Common myeloid progenitor, CD34-positive (primary cell): ENCODE measurements around the gene KDM4C.
A peak's percentile ranks its signal among the peaks of the same experiment; 100 is the strongest.

Experiments used
- CTCF ChIA-PET: fragments of 350-600 bp; sonication (Branson Sonifier 250); formaldehyde crosslinking; loops from one replicate; lab custom pipeline; 2021; ENCODE audit warnings: antibody characterized with exemption; lab: Charles Lee
- POLR2A ChIA-PET: fragments of 350-600 bp; sonication (Branson Sonifier 250); formaldehyde crosslinking; loops from one replicate; lab custom pipeline; 2021; ENCODE audit warnings: antibody characterized with exemption; lab: Charles Lee
- DNase-seq, 3 donors: peaks; one replicate each; pipeline versions ENCODE4 v3.0.0 to v3.0.0-alpha.2; 2013
- H3K27ac ChIP-seq, 2 experiments: 1 replicate in 1 of 2; 2 replicates in 1 of 2; pipeline ENCODE4 v1.7.0; 2013; ENCODE audit warnings: inconsistent platforms in 2 of 2, low read length in 2 of 2, mild to moderate bottlenecking in 2 of 2, low read depth in 1 of 2, moderate library complexity in 1 of 2; ENCODE audit not compliant: severe bottlenecking in 2 of 2, insufficient read depth in 1 of 2, poor library complexity in 1 of 2
- H3K27me3 ChIP-seq, 5 experiments: replicated peaks in 2 of 5; 1 replicate in 3 of 5; 2 replicates in 2 of 5; pipeline versions ENCODE4 v1.6.1 to v1.7.0; 2013; ENCODE audit warnings: low read length in 4 of 5, mild to moderate bottlenecking in 2 of 5, moderate library complexity in 2 of 5, inconsistent platforms in 1 of 5; ENCODE audit not compliant: insufficient read depth in 5 of 5, control insufficient read depth in 4 of 5
- H3K36me3 ChIP-seq, 4 experiments: 1 replicate in 2 of 4; 2 replicates in 2 of 4; pipeline versions ENCODE4 v1.6.1 to v1.7.0; 2013; ENCODE audit warnings: low read length in 3 of 4, control low read depth in 1 of 4, mild to moderate bottlenecking in 1 of 4; ENCODE audit not compliant: control insufficient read depth in 4 of 4, insufficient read depth in 4 of 4
- H3K4me1 ChIP-seq, 4 experiments: 1 replicate in 3 of 4; 2 replicates in 1 of 4; pipeline versions ENCODE4 v1.6.1 to v1.7.1; 2013; ENCODE audit warnings: low read length in 3 of 4, mild to moderate bottlenecking in 3 of 4, control low read depth in 1 of 4, inconsistent platforms in 1 of 4, moderate library complexity in 1 of 4; ENCODE audit not compliant: control insufficient read depth in 4 of 4, insufficient read depth in 4 of 4; ENCODE audit errors: control extremely low read depth in 1 of 4
- H3K4me3 ChIP-seq, 7 experiments: 1 replicate in 4 of 7; 2 replicates in 3 of 7; pipeline versions ENCODE4 v1.5.1 to v1.7.0; 2013; ENCODE audit warnings: mild to moderate bottlenecking in 7 of 7, low read length in 6 of 7, moderate library complexity in 6 of 7, inconsistent platforms in 2 of 7, low read depth in 2 of 7, control low read depth in 1 of 7; ENCODE audit not compliant: insufficient read depth in 4 of 7, control insufficient read depth in 1 of 7; ENCODE audit errors: extremely low read depth in 1 of 7
- H3K9me3 ChIP-seq, 5 experiments: 1 replicate in 4 of 5; 2 replicates in 1 of 5; pipeline versions ENCODE4 v1.6.1 to v1.7.1; 2013; ENCODE audit warnings: low read length in 4 of 5, mild to moderate bottlenecking in 2 of 5, inconsistent platforms in 1 of 5, low read depth in 1 of 5, moderate library complexity in 1 of 5; ENCODE audit not compliant: control insufficient read depth in 4 of 5, insufficient read depth in 2 of 5; ENCODE audit errors: control extremely low read depth in 1 of 5
- WGBS: methylation state at CpG from one replicate; pipeline ENCODE4 v1.1.5; 2013; ENCODE audit not compliant: insufficient coverage; 5-methylcytosine and 5-hydroxymethylcytosine counted together

KDM4C gene

DNA sequence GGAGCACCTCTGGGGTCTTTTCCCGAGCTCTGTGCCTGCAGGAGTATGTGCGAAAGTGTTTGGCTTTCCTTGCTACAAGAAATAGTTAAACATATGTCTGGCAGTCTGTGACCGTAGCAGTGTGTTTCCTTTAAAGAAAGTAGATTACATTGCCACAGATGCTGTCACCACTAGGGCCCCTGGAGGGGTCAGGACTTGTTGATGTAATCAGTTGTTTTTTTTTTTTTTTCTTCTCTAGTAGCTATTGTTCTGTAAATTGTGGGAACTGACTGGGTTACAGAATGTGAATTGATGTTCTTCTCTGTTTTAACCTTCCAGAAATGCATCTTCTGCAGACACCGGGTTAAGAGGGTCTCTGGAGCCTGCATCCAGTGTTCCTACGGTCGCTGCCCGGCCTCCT lies 345.6 kb downstream of the KDM4C start:
- Histone ChIP-seq H3K27me3 (no peaks in the 10 kb centered on the region), H3K27ac (no peak overlapping the region), H3K9me3 (peaks cover 0 to 6% (median 5%) of the 10 kb centered on the region in 5 experiments), H3K4me3 (no peak overlapping the region), H3K36me3 (peaks cover 8 to 27% (median 17%) of the 10 kb centered on the region in 4 experiments), H3K4me1 (no peaks in the 10 kb centered on the region)
- peak in 2 of 3 donors; percentile 32 to 50 for DNase-seq
- ChIA-PET POLR2A (no interaction called here), CTCF (no interaction called here)
- 80% methylated on average over 1 of the region's 7 CpGs for WGBS

DNA sequence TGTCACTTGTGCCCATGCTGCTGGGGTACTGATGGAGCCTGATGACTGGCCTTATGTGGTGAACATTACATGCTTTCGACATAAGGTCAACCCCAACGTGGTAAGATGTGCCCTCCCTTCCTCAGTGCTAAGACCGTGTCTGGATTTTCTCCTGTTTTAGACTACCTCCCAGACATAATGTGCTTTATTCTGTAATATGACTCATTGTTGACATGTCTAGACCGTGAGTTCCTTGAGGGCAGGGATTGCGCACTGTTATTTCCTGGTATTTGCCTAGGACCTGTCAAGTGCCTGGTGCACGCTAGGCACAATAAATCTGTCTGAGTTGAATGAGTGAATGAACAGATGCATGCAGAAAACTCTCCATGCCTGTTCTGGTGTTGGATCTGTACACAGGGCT lies 346.0 kb downstream of the KDM4C start:
- H3K4me3 ChIP-seq = no peak overlapping the region
- H3K36me3 ChIP-seq = peaks cover 8 to 30% (median 17%) of the 10 kb centered on the region in 4 experiments
- POLR2A ChIA-PET = no interaction called here
- no peak for DNase-seq
- 95% methylated on average over 5 of the region's 6 CpGs for WGBS
- H3K27ac ChIP-seq = no peak overlapping the region
- no peaks in the 10 kb centered on the region for H3K27me3 ChIP-seq
- H3K4me1 ChIP-seq = no peaks in the 10 kb centered on the region
- H3K9me3 ChIP-seq = peaks cover 0 to 6% (median 5%) of the 10 kb centered on the region in 5 experiments
- CTCF ChIA-PET = no interaction called here

DNA sequence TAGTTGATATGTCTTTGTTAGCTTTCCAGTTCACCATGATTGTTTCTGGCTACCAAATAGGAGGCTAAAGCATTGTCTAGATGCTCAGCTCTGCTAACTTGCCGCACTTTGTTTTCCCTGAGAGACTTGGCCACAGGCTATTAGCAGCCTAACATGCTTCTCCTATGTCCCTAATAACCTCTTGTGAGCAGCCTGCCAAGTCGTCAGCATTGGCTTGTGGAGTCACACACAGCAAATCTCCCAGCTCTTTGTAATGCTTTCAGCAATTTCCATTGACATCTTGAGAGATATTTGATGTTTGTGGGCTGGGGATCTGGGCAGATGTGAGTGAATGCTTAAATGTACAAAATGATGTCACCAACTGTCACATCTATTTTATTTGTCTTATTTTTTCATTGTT lies 346.9 kb downstream of the KDM4C start:
- Histone ChIP-seq H3K27me3 (no peaks in the 10 kb centered on the region), H3K4me3 (no peak overlapping the region), H3K27ac (no peak overlapping the region), H3K9me3 (peaks cover 0 to under 1% (median 0%) of the 10 kb centered on the region in 5 experiments), H3K36me3 (peaks cover 8 to 30% (median 15%) of the 10 kb centered on the region in 4 experiments), H3K4me1 (no peaks in the 10 kb centered on the region)
- ChIA-PET CTCF (no interaction called here), POLR2A (no interaction called here)
- DNase-seq = no peak
- WGBS = 63% methylated on average over 1 of the region's 2 CpGs

DNA sequence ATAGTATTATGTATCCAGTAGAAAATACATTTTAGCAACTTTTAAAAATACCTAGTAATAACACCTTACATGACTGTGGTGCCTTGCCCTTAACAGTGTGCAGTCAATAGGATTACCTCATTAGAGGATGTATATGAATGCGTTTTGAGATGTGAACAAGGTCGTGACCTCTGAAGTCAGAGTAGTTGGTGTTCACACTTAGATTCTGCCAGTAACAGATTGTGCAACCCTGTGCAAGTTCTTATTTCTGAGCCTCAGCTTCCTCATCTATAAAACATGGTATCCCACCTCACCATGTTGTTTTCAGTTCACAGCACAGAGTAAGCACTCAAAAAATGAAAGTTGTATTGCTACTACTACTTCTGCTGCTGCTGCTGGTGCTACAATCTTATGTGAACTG lies 347.3 kb downstream of the KDM4C start:
- Histone ChIP-seq H3K9me3 (no peaks in the 10 kb centered on the region), H3K27me3 (no peaks in the 10 kb centered on the region), H3K4me1 (no peaks in the 10 kb centered on the region), H3K27ac (no peak overlapping the region), H3K36me3 (peaks cover 8 to 30% (median 15%) of the 10 kb centered on the region in 4 experiments), H3K4me3 (no peak overlapping the region)
- no CpG with 5 or more reads among the region's 2 CpGs for WGBS
- ChIA-PET POLR2A (no interaction called here), CTCF (no interaction called here)
- no peak for DNase-seq

DNA sequence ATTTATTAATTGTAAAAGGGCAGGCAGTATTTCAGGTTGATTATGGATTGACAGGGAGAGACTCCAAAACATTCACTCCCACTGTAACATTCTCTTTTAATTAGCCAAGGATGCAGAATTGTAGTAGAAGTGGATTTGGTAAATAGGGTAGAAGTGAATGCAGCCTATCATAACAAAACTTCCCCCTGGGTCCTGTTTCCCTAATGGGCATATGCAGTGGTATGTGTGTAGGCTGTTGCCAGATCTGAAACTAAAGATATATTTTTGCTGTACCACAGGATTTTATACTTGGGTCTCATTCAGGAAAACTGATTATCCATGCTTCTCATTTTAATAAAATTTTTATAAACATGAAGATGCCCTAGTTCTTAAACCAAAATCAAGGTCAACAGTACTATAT lies 351.2 kb downstream of the KDM4C start:
- Histone ChIP-seq H3K36me3 (peaks cover under 1 to 24% (median 10%) of the 10 kb centered on the region in 4 experiments), H3K9me3 (no peaks in the 10 kb centered on the region), H3K27ac (no peak overlapping the region), H3K27me3 (no peaks in the 10 kb centered on the region), H3K4me3 (no peak overlapping the region), H3K4me1 (no peaks in the 10 kb centered on the region)
- CTCF ChIA-PET = interaction anchor here (0.6 kb wide), 1 partner anchor 463 kb away, joined by 3 read pairs; no protein-coding TSS in a partner anchor
- POLR2A ChIA-PET = no interaction called here
- DNase-seq = no peak

DNA sequence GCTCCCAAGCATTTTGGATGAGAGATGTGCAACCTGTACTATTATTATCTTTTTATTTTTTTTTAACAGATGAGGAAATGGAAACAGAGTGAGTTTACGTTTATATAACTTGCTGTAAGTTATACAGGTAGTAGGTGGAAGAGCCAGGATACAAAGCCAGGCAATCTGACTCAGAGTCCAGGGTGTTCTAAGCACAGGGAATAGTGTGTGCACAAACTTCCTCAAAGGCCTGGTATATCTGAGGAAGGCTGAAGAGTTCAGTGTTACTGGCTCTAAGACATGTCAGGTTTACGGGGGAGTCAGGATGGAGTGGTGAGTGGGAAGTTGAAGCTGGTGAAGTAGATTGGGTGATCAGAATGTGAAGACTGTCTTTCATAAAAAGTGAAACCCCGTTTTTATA lies 353.6 kb downstream of the KDM4C start:
- no peak for DNase-seq
- Histone ChIP-seq H3K4me3 (no peak overlapping the region), H3K36me3 (peaks cover 0 to 5% (median 2%) of the 10 kb centered on the region in 4 experiments), H3K27ac (no peak overlapping the region), H3K27me3 (no peaks in the 10 kb centered on the region), H3K4me1 (no peaks in the 10 kb centered on the region), H3K9me3 (no peaks in the 10 kb centered on the region)
- CTCF ChIA-PET = no interaction called here
- 100% methylated on average over 1 of the region's 3 CpGs for WGBS
- POLR2A ChIA-PET = no interaction called here

DNA sequence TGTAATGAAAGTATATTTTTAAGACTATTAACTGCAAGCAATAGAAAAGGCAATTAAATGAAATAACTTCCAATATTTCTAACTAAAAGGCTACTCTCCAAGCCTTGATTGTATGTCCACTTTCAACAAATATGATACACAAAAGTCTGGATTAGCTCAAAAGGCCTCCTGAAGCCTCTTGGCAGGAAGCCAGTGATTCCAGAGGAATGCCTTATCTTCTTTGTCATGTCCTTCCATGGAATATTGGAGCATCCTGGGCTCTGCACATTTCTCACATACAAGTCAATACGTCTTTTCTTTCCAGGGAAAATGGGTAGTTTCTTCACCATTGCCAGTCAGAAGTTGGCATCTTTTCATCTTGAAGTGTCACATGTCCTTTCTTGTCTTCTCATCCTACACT lies 357.8 kb downstream of the KDM4C start:
- Histone ChIP-seq H3K36me3 (peaks cover 0 to 3% (median 0%) of the 10 kb centered on the region in 4 experiments), H3K27me3 (no peaks in the 10 kb centered on the region), H3K9me3 (no peaks in the 10 kb centered on the region), H3K4me3 (no peak overlapping the region), H3K27ac (no peak overlapping the region), H3K4me1 (no peaks in the 10 kb centered on the region)
- WGBS = 100% methylated on average over 1 of the region's 1 CpG
- CTCF ChIA-PET = no interaction called here
- no peak for DNase-seq
- POLR2A ChIA-PET = no interaction called here
